HEK293T (cell line): ENCODE data around the gene NSUN5.

Experiments
- FOXM1 ChIP-seq: fragments of 450-650 bp; IDR thresholded peaks from 2 replicates; pipeline ENCODE4 v1.6.1; 2017; ENCODE audit warnings: mild to moderate bottlenecking, borderline replicate concordance
- TF ChIP-seq, protein P1 (sequence below): fragments of 450-650 bp; IDR thresholded peaks from 2 replicates; pipeline ENCODE4 v1.6.1; 2016

DNA sequence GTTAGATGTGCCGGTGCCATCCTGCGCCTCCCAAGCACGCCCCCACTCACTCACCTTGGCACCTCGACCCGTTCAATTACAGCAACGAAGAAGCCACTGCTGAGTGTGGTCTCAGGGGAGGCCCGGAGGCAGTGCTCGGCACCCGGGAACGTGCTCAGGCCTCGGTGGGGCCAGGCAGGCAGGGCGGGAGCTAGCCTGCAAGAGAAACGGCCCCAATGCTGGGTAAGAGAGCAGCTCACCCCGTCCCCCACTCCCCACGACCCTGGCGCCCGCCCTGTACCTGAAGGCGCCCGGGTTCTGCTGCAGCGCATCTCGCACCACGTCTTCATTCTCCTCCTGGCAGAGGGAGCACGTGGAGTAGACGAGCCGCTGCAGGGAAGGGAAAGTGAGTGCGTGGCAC, 5.1 kb downstream of the NSUN5 start:
- TF ChIP-seq, protein P1, sequence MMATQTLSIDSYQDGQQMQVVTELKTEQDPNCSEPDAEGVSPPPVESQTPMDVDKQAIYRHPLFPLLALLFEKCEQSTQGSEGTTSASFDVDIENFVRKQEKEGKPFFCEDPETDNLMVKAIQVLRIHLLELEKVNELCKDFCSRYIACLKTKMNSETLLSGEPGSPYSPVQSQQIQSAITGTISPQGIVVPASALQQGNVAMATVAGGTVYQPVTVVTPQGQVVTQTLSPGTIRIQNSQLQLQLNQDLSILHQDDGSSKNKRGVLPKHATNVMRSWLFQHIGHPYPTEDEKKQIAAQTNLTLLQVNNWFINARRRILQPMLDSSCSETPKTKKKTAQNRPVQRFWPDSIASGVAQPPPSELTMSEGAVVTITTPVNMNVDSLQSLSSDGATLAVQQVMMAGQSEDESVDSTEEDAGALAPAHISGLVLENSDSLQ: no peak
- no peak for TF ChIP-seq FOXM1
